ENCODE measurements around the gene SLX4IP.
"Not testable (repeated sequence)": the region's sequence is repeated elsewhere in the genome, so short reads cannot be mapped to it uniquely, and the experiment has no call there.

DNA sequence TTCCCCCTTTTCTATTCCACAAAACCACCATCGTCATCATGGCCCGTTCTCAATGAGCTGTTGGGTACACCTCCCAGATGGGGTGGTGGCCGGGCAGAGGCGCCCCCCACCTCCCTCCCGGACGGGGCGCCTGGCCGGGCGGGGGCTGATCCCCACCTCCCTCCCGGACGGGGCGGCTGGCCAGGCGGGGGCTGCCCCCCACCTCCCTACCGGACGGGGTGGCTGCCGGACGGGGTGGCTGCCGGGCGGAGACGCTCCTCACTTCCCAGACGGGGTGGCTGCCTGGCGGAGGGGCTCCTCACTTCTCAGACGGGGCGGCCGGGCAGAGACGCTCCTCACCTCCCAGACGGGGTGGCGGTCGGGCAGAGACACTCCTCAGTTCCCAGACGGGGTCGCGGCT is 40.4 kb upstream of the SLX4IP start:
- TF ChIP-seq, protein P1, sequence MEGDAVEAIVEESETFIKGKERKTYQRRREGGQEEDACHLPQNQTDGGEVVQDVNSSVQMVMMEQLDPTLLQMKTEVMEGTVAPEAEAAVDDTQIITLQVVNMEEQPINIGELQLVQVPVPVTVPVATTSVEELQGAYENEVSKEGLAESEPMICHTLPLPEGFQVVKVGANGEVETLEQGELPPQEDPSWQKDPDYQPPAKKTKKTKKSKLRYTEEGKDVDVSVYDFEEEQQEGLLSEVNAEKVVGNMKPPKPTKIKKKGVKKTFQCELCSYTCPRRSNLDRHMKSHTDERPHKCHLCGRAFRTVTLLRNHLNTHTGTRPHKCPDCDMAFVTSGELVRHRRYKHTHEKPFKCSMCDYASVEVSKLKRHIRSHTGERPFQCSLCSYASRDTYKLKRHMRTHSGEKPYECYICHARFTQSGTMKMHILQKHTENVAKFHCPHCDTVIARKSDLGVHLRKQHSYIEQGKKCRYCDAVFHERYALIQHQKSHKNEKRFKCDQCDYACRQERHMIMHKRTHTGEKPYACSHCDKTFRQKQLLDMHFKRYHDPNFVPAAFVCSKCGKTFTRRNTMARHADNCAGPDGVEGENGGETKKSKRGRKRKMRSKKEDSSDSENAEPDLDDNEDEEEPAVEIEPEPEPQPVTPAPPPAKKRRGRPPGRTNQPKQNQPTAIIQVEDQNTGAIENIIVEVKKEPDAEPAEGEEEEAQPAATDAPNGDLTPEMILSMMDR (IDR thresholded peaks at IDR 0.05; ENCODE audit: low read depth, low read length): not testable (repeated sequence)
- TF ChIP-seq POLR2A (IDR thresholded peaks at IDR 0.05; ENCODE audit: extremely low read depth, insufficient read length): not testable (repeated sequence)
